Retinal pigment epithelial cell (primary cell): ENCODE results near the gene HOXC13.

Experiments
- DNase-seq: peaks from one replicate; pipeline ENCODE4 v3.0.0-alpha.2; 2010; ENCODE audit warnings: low read depth
- H3K4me3 ChIP-seq: 2 replicates; pipeline ENCODE4 v1.5.1; 2011; ENCODE audit warnings: mild to moderate bottlenecking, low read length, control low read depth, moderate library complexity
- CTCF ChIP-seq: conservative IDR thresholded peaks from 2 replicates; pipeline ENCODE4 v1.5.1; 2011; ENCODE audit warnings: low read depth, low read length, control low read depth, inconsistent platforms

HOXC13 gene

GRCh38 chr12:53956914-53957536 is 18.4 kb downstream of the HOXC13 start:
- no peak for TF ChIP-seq CTCF
- no peak for DNase-seq
- H3K4me3 ChIP-seq: no peak overlapping the region

GRCh38 chr12:53958128-53958527 is 19.5 kb downstream of the HOXC13 start:
- no peak overlapping the region for H3K4me3 ChIP-seq
- DNase-seq: no peak
- TF ChIP-seq CTCF: no peak

GRCh38 chr12:53959314-53959713 is 20.7 kb downstream of the HOXC13 start:
- H3K4me3 ChIP-seq: no peak overlapping the region
- DNase-seq: no peak
- TF ChIP-seq CTCF: no peak

- no peak overlapping the region for H3K4me3 ChIP-seq
- no peak for TF ChIP-seq CTCF
These were observed 21.8 kb downstream of the HOXC13 start for GRCh38 chr12:53960187-53961024.

GRCh38 chr12:53961025-53961761 is 22.6 kb downstream of the HOXC13 start:
- no peak overlapping the region for H3K4me3 ChIP-seq
- TF ChIP-seq CTCF: no peak
- no peak for DNase-seq

More at GRCh38 chr12:53960187-53961024, 21.8 kb downstream of the HOXC13 start:
- no peak for DNase-seq

GRCh38 chr12:53963005-53963404 is 24.4 kb downstream of the HOXC13 start:
- no peak for DNase-seq
- no peak overlapping the region for H3K4me3 ChIP-seq
- TF ChIP-seq CTCF: no peak
